T follicular helper cell (primary cell): ENCODE results near the gene PRSS56.
"Not testable (repeated sequence)": the region's sequence is repeated elsewhere in the genome, so short reads cannot be mapped to it uniquely, and the experiment has no call there.

Source experiments
- DNase-seq: peaks from one replicate; pipeline ENCODE4 v3.0.0-alpha.2; 2020; ENCODE audit warnings: low read depth

PRSS56 gene

GRCh38 chr2:232541961-232542714 is 21.9 kb downstream of the PRSS56 start:
- DNase-seq, result no peak

- no peak for DNase-seq
Measured at GRCh38 chr2:232542715-232543467, 22.7 kb downstream of the PRSS56 start.

GRCh38 chr2:232543491-232543890 is 23.3 kb downstream of the PRSS56 start:
- DNase-seq, result no peak

GRCh38 chr2:232543928-232544631 is 23.9 kb downstream of the PRSS56 start:
- no peak for DNase-seq

- no peak for DNase-seq
Measured at GRCh38 chr2:232544674-232545073, 24.5 kb downstream of the PRSS56 start.

- DNase-seq, result no peak
Measured at GRCh38 chr2:232545511-232546375, 25.6 kb downstream of the PRSS56 start.

- no peak for DNase-seq
Measured at GRCh38 chr2:232547991-232548390, 27.8 kb downstream of the PRSS56 start.

- no peak for DNase-seq
Measured at GRCh38 chr2:232549655-232550353, 29.6 kb downstream of the PRSS56 start.

GRCh38 chr2:232550354-232551249 is 30.4 kb downstream of the PRSS56 start, which contains the start of the genes EIF4E2 and TIGD1:
TSS of gene EIF4E2 (plus strand) at chr2:232550689. CDS start at chr2:232550725, 36 bp downstream.
TSS of gene TIGD1 (minus strand) at chr2:232550557. CDS start at chr2:232549882, 675 bp downstream.
- peak; percentile 82 for DNase-seq

GRCh38 chr2:232551250-232551638 is 31.1 kb downstream of the PRSS56 start:
- no peak for DNase-seq

- DNase-seq, result no peak
Measured at GRCh38 chr2:232551776-232552175, 31.6 kb downstream of the PRSS56 start.

GRCh38 chr2:232556426-232556825 is 36.2 kb downstream of the PRSS56 start:
- DNase-seq, result no peak

- no peak for DNase-seq
Measured at GRCh38 chr2:232562515-232563151, 42.4 kb downstream of the PRSS56 start.

GRCh38 chr2:232563580-232563979 is 43.4 kb downstream of the PRSS56 start:
- no peak for DNase-seq

GRCh38 chr2:232567721-232568120 is 47.5 kb downstream of the PRSS56 start:
- no peak for DNase-seq

- DNase-seq, result no peak
Measured at GRCh38 chr2:232568161-232568560, 48.0 kb downstream of the PRSS56 start.

- DNase-seq, result no peak
Measured at GRCh38 chr2:232569541-232569940, 49.4 kb downstream of the PRSS56 start.

- not testable (repeated sequence) for DNase-seq
Measured at GRCh38 chr2:232570481-232570880, 50.3 kb downstream of the PRSS56 start.

GRCh38 chr2:232571026-232571474 is 50.9 kb downstream of the PRSS56 start:
- no peak for DNase-seq
